Left ventricle myocardium inferior (tissue), 1 donor: ENCODE measurements around the gene UPK2. TPM values are rescaled to one million over a fixed set of nuclear protein-coding genes. Genes with fewer than 3 reads are reported as not detected.
"Not testable (repeated sequence)": the region's sequence is repeated elsewhere in the genome, so short reads cannot be mapped to it uniquely, and the experiment has no call there.

ENCODE experiments used
- DNase-seq: peaks from one replicate; pipeline ENCODE4 v3.0.0-alpha.2; 2020
- H3K27ac ChIP-seq: fragments of 200-600 bp; replicated peaks from 2 replicates; pipeline ENCODE4 v1.8.0; 2021
- H3K27me3 ChIP-seq: fragments of 200-600 bp; 2 replicates; pipeline ENCODE4 v1.8.0; 2021; ENCODE audit warnings: low read depth
- H3K36me3 ChIP-seq: fragments of 200-600 bp; 2 replicates; pipeline ENCODE4 v1.8.0; 2021
- H3K4me1 ChIP-seq: fragments of 200-600 bp; 2 replicates; pipeline ENCODE4 v1.8.0; 2021
- H3K4me3 ChIP-seq: fragments of 200-600 bp; 2 replicates; pipeline ENCODE4 v1.8.0; 2021; ENCODE audit warnings: mild to moderate bottlenecking, moderate library complexity
- H3K9me3 ChIP-seq: fragments of 200-600 bp; replicated peaks from 2 replicates; pipeline ENCODE4 v1.8.0; 2021
- intact Hi-C: fragments of 100-400 bp; cut with micrococcal nuclease; formaldehyde crosslinking; loops from one replicate; pipeline ENCODE4 v1.11.0; 2022
- total RNA-seq: library from RNA; stranded (reverse); fragmentation: NEBNext Ultra II Directional; extraction: Animal tissue kit (Norgen Biotek cat#: 25700); gene quantifications from one replicate; pipeline ENCODE4 v1.2.1, GENCODE V29; 2021
- TF ChIP-seq, protein P1 (sequence below): fragments of 200-600 bp; IDR thresholded peaks from 2 replicates; pipeline ENCODE4 v1.8.0; 2021; ENCODE audit warnings: antibody characterized with exemption, mild to moderate bottlenecking, borderline replicate concordance
- donor health status: DM: no; HTN: yes; CAD: no; lungs with severe emphysema.

The UPK2 gene
- total RNA-seq, 1 donor from 2014 or later = not detected

DNA sequence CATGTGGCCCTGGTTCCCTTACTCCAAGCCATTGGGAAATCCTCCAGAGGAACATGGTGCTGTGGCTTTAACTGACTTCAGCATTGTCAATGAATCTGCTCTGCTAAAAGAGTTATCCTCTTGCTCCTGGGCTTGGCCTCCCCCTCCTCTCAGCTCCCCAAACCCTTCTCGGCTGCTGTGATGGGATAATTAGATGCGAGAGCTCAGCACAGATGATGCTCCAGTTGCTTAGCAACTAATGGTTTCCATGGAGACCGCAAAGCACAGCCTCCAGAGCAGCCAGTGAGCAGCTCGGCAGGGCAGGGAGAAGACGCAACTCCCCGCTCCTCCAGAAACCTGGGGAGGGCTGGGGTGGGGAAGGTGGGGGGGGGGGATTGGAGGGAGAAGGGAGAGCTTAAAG lies 2.8 kb upstream of the UPK2 start:
- Histone ChIP-seq H3K9me3 (no peaks in the 10 kb centered on the region), H3K27ac (no peak overlapping the region), H3K27me3 (peaks cover 44% of the 10 kb centered on the region), H3K36me3 (no peaks in the 10 kb centered on the region), H3K4me1 (no peaks in the 10 kb centered on the region), H3K4me3 (no peak overlapping the region)
- intact Hi-C loops = loop anchor here (10.0 kb wide), 1 partner anchor 48 kb away; no protein-coding TSS in a partner anchor
- TF ChIP-seq, protein P1, sequence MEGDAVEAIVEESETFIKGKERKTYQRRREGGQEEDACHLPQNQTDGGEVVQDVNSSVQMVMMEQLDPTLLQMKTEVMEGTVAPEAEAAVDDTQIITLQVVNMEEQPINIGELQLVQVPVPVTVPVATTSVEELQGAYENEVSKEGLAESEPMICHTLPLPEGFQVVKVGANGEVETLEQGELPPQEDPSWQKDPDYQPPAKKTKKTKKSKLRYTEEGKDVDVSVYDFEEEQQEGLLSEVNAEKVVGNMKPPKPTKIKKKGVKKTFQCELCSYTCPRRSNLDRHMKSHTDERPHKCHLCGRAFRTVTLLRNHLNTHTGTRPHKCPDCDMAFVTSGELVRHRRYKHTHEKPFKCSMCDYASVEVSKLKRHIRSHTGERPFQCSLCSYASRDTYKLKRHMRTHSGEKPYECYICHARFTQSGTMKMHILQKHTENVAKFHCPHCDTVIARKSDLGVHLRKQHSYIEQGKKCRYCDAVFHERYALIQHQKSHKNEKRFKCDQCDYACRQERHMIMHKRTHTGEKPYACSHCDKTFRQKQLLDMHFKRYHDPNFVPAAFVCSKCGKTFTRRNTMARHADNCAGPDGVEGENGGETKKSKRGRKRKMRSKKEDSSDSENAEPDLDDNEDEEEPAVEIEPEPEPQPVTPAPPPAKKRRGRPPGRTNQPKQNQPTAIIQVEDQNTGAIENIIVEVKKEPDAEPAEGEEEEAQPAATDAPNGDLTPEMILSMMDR = no peak
- no peak for DNase-seq

DNA sequence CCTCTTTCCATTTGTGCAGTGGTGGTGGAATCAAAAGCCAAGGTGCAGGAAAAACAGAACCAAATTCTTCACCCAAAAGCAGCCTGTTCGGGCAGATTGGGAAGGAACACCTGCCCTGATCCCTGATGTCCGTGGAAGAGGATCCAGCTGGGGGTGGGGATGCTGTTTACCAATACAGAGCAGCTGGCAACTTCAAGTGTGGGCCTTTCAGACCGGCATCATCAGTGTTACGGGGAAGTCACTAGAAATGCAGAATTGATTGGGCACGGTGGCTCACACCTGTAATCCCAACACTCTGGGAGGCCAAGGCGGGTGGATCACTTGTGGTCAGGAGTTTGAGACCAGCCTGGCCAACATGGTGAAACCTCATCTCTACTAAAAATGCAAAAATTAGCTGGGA lies 2.1 kb upstream of the UPK2 start:
- not testable (repeated sequence) for DNase-seq, H3K4me1 ChIP-seq, H3K36me3 ChIP-seq, H3K27ac ChIP-seq, H3K9me3 ChIP-seq, H3K4me3 ChIP-seq
- peaks cover 44% of the 10 kb centered on the region for H3K27me3 ChIP-seq
- intact Hi-C loops = loop anchor here (10.0 kb wide), 1 partner anchor 49 kb away; no protein-coding TSS in a partner anchor

DNA sequence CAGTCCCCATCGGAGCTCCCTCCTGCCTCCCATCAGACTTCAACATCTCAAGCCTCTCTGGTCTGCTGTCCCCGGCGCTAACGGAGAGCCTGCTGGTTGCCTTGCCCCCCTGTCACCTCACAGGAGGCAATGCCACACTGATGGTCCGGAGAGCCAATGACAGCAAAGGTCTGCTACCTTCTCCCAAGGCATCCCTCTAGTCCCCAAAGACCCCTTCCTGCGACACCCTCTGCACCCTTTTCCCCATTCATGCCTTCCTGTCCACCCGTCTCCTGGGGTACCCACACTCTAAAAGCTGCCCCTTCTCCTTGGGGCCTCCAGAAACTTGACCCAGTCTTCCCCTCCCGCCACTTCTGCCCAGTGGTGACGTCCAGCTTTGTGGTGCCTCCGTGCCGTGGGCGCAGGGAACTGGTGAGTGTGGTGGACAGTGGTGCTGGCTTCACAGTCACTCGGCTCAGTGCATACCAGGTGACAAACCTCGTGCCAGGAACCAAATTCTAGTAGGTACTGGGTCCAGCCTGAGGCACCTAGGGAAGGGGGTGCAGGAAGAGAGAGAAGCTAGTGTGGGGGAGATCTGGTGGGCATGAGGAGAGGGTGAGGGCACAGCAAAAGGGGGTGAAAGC lies 860 bp downstream of the UPK2 start:
- no peak for DNase-seq
- no peaks in the 10 kb centered on the region for H3K9me3 ChIP-seq
- no peak overlapping the region for H3K4me3 ChIP-seq
- H3K27ac ChIP-seq = no peak overlapping the region
- intact Hi-C loops = loop anchor here (10.0 kb wide), 1 partner anchor 52 kb away; no protein-coding TSS in a partner anchor
- H3K36me3 ChIP-seq = no peaks in the 10 kb centered on the region
- peaks cover 26% of the 10 kb centered on the region for H3K27me3 ChIP-seq
- TF ChIP-seq, protein P1 = no peak
- H3K4me1 ChIP-seq = no peaks in the 10 kb centered on the region

GRCh38 chr11:118957549-118957948 lies 1.5 kb downstream of the UPK2 start:
- intact Hi-C loops = loop anchor here (10.0 kb wide), 1 partner anchor 53 kb away; no protein-coding TSS in a partner anchor
- no peak overlapping the region for H3K4me3 ChIP-seq

GRCh38 chr11:118957968-118958367 lies 1.9 kb downstream of the UPK2 start:
- no peak for DNase-seq
- intact Hi-C loops = loop anchor here (10.0 kb wide), 1 partner anchor 53 kb away; no protein-coding TSS in a partner anchor
- TF ChIP-seq, protein P1 = no peak
- Histone ChIP-seq H3K9me3 (no peaks in the 10 kb centered on the region), H3K4me3 (no peak overlapping the region), H3K27me3 (peaks cover 16% of the 10 kb centered on the region), H3K4me1 (no peaks in the 10 kb centered on the region), H3K27ac (no peak overlapping the region), H3K36me3 (no peaks in the 10 kb centered on the region)

More at GRCh38 chr11:118957549-118957948, 1.5 kb downstream of the UPK2 start:
- Histone ChIP-seq H3K36me3 (no peaks in the 10 kb centered on the region), H3K9me3 (no peaks in the 10 kb centered on the region), H3K4me1 (no peaks in the 10 kb centered on the region), H3K27ac (no peak overlapping the region), H3K27me3 (peaks cover 20% of the 10 kb centered on the region)
- TF ChIP-seq, protein P1 = no peak
- DNase-seq = no peak

DNA sequence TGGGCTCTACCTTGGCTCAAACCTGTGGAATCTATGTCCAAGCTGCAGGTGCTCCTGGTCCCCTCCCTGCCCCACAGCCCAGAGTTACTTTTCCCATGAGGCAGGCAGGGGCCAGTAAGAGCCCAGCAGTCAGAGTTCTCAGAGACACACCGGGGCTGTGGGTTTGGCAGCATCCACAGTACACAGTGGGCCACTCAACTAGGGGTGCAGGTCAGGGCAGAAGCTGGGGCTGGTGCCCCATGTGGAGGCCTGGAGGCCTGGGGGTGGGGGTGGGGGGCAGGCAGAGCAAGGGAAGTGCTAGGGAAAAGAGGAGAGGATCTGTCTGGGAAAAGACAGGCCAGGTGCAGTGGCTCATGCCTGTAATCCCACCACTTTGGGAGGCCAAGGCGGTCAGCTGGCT lies 2.5 kb downstream of the UPK2 start:
- Histone ChIP-seq H3K4me1 (no peaks in the 10 kb centered on the region), H3K27me3 (peaks cover 10% of the 10 kb centered on the region), H3K36me3 (no peaks in the 10 kb centered on the region), H3K27ac (no peak overlapping the region), H3K9me3 (no peaks in the 10 kb centered on the region), H3K4me3 (no peak overlapping the region)
- no peak for DNase-seq
- TF ChIP-seq, protein P1 = no peak
- intact Hi-C loops = loop anchor here (10.0 kb wide), 1 partner anchor 54 kb away; no protein-coding TSS in a partner anchor
